MM.1S (cell line): ENCODE data around the gene PPP4R2.

ENCODE experiments used
- CTCF ChIP-seq: fragments of 300-600 bp; sonication (generic); IDR thresholded peaks from 2 replicates; pipeline ENCODE4 v1.5.1; 2016; ENCODE audit warnings: antibody characterized with exemption, low read length, mixed read lengths
- EZH2 ChIP-seq: fragments of 300-600 bp; sonication (generic); optimal IDR thresholded peaks from 2 replicates; pipeline ENCODE3; 2017; ENCODE audit warnings: low read depth, mild to moderate bottlenecking, antibody characterized with exemption, low read length, mixed read lengths
- EZH2phosphoT487 ChIP-seq: fragments of 300-600 bp; sonication (generic); IDR thresholded peaks from 2 replicates; pipeline ENCODE4 v1.6.1; 2018; ENCODE audit warnings: antibody characterized with exemption, low read length

- TF ChIP-seq EZH2 = no peak
- no peak for TF ChIP-seq CTCF
- TF ChIP-seq EZH2phosphoT487 = no peak
These were observed 23.9 kb upstream of the PPP4R2 start for GRCh38 chr3:72972706-72973030.
